Right forelimb (tissue), 1 donor: ENCODE measurements around the gene TMEM164.

Experiments
- DNase-seq: peaks from one replicate; pipeline ENCODE4 v3.0.0-alpha.2; 2018

Gene TMEM164

DNA sequence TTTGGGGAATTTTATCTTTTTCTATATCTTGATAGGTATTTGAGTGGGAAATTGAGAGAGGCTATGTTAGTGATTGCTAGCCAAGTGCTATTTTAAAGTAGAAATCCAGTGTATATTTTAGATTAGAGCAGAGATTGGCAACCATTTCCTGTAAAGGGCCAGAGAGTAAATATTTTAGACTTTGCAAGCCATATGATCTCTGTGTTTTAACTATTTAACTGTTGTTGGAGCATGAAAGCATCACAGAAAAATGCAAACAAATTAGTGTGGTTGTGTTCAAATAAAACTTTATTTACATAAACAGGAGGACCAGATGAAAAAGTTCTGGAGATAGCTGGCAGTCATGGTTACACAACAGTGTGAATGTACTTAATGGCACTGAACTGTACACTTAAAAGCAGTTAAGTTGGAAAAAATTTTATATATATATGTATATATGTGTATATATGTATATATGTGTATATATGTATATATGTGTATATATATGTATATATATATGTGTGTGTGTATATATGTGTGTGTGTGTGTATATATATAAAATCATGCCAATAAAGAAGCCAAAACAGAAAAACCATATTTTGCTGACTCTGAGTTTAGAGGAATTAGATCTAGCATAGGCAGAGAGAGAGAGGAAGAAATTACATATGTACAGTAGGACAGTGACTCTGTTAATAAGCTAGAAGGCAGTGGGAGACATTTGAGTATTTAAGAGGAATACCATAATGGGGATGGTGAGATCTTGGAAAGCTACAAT is 83.4 kb downstream of the TMEM164 start:
- DNase-seq, result no peak

DNA sequence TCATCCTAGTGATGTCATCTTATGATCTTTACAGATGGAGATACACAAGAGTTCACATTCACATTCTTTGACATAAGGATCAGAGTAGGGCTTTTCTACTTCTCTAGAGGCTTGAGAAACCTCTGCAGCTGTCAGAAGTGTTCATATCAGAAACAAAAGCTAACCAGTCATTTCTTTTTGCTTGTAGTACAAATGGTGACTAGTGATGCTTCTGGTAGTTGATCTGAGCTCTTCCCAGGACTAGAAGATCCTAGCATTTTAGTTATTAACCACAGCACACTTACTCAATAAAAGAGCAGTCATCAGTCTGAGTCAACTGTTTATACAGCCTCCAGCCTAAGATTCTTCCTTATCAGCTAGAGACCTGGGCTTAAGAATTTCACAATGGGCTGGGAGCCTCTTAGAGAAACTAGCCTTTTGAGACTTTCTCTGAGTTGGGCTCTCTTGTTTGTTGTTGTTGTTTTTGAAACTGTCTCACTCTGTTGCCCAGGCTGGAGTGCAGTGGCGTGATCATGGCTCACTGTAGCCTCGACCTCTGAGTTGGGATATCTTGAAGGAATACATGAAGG is 84.1 kb downstream of the TMEM164 start:
- no peak for DNase-seq

DNA sequence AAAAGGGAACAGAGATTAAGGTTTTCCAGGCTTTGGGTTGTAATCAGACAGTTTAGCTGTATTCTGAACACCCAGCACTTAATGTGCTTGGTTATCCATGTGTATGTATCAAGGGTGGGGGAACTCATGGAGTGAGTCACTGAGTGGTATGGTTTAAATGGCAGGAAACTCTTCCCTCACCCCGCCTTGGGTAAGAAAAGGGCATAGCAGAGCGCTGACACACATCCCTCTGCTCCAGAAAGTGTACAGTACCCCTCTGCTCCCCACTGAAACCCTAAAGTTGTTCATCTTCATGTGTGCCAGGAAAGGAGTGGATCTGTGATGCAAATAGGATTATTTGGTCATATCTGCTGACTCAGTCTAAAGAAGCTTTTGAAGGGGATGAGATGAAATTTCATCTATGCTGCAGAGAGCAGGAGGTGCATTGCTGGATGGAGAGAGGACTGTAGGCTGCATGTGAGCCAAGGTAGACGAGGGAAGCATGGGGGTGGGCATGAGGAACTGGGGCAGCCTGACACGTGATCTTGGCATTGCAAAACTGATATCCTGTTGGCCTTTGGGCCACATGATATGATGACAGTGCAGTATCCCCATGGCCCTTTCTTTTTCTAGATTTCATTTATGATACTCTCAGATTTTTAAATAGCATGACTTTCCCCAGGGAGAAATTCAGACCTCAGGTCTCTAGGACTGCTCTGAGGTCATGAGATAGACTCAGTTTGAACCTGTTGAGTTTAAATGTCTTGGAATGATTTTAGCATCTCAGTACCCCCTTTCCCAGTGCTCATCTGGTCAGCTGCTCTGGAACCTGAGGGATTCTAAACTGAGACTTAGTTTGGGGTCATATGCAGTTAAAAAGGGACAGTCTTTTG is 84.8 kb downstream of the TMEM164 start:
- no peak for DNase-seq

DNA sequence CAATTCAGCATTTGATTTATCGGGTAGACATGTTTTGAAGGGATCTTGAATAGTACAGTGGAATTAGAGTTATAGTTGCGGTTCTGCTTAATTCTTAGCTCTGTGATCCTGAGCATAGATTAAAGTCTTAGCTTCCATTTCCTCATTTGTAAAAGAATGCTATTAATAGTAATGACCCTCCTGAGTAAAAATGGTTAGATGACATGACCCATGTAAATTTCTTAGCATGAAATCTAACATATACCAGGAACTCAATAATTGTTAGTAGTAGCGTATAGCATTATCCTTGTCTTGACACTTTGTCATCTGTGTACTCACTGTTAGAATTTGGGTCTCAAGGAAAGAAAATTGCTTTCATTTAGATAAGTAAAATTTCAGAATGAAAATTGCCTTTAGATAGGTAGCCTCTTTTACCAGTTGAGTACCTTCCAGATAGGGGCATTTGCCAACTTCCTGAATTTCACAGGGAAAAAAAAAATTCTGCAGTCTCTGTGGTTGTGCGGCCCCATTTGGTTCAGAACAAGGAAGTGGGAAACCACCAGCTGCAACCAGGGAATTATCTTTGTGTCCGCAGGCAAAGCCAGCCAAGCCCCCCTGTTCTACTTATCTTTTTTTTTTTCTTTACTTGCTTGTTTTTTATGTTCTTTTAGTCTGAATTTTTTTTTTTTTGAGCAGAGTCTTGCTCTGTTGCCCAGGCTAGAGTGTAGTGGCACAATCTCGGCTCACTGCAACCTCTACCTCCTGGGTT is 86.9 kb downstream of the TMEM164 start:
- no peak for DNase-seq

DNA sequence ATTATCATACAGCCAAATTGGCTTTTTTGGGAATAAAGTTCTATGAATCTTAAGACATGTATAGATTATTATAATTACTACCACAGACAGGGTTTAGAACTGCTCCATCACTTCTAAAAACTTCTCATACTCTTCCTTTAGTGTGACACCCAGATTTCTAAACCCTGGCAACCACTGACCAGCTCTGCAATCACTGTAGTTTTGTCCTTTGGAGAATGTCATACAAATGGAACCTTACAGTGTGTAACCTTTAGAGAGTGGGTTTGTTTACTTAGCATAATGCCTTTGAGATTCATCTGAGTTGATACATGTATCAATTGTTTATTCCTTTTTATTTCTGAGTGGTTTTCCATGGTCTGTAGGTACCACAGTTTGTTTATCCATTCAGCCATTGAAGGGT is 95.0 kb downstream of the TMEM164 start:
- DNase-seq, result no peak

DNA sequence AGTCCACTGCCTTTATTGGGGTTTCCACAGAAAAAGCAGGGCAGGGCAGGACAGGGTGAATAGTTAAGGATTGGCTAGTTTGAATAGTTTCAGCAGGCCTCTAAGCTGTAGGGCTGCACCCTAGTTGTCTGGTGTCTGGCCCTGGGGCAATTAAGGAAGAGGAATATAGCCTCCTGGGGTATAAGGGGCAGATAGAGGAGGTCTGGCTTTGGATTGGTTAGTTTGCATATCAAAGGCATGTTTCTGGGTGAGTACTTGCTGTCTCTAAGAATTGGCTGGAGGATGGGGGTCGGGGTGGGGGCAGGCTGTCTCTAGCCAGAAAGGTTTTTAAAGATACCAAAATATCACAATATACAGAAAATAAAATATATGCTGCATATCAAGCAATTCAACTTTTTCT is 100.4 kb downstream of the TMEM164 start:
- no peak for DNase-seq

DNA sequence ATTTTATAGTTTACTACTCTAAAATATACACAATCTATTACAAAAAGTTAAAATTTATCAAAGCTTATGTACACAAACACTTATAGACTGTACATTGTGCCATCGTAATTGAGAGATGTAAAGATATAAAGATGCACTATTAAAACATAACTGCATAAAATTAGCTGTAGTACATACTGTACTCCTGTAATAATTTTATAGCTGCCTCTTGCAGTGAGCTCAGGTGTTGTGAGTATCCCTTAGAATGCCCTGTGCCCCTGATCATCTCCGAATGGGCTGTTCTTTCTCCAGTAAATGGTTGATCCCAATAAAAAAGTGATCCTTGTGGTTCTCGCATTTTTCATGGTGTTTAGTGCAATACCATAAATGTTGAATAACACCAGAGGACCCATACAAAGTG is 101.2 kb downstream of the TMEM164 start:
- no peak for DNase-seq

DNA sequence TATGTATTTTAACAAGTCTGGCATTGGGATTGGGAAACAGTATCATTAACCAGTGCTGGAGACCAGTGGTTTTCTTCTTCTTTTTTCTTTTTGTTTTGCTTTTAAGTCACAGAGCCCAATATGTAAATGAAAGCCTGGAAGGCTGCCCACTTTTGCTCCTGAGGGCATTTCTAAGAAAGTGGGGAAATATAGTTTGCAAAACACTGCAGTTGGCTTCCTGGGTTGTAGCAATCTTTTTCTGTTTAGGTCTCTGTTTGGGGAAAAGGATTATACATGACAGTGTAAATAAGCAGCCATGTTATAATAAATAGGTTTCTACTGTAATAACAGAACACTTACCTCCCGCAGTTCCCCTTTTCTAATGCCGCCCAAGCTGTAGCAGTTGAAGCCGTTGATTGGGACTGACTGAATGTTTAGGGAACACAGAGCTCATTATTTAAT is 105.5 kb downstream of the TMEM164 start:
- DNase-seq, result no peak

DNA sequence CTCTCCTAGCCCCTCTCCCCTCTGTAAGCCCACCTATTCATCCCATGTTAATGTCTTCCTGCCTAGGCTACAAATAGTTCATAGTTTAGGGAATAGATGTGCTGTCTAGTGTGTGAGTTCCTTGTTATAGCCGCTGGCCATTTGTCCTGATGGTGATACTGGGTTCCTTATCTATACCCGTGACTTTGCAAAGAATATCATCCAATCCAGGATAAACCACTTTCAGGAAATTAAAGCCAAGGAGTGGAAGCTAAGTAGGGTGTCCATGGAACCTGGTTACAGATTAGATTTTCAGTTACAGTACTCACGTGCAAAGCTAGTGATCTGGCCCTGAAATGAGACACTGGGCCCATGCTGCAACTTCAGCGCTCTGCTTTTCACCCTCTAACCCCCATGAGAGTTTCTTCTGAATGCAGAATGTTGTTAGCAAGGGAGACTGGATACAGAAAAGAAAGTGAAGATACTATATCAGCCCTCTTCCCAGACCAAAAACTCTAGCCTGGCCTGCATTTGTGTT is 111.4 kb downstream of the TMEM164 start:
- DNase-seq, result no peak

DNA sequence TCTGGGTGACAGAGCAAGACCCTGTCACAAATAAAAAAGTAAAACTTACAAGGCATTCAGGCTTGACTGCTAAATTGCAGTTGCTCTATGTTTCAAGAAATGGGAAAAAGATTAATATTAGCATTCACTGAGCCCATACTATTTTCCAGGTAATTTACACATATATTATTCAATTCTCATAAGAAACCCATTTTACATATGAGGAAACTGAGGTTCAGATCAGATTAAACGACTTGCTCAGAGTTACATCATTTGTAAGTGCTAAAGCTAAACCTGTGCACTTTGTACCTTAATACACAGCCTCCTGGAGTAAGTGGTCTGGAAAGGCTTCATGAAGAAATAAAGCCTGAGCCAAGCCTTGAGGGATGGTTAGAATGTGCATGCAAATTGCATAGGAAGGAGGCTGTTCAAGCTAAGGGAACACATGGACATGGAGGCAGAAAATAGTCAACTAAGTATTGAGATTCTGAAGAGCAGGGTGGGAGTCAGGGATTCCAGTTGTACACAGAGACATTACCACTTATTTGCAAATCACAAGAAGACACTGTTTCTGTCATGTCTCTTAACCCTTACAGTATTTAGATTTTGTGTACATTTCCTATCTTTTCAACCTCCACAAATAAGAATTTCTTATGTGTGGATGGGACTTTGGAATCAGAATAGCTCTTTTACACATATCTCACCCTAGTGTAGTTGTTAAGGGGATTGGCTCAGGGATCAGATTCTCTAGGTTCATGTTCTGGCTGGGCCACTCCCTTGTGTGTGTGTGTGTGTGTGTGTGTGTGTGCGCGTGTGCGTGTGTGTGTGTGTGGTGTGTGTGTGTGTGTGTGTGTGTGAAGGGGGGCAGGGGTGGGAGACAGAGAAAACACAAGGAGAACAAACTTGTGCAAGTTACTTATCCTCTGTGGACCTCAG is 113.4 kb downstream of the TMEM164 start:
- no peak for DNase-seq

DNA sequence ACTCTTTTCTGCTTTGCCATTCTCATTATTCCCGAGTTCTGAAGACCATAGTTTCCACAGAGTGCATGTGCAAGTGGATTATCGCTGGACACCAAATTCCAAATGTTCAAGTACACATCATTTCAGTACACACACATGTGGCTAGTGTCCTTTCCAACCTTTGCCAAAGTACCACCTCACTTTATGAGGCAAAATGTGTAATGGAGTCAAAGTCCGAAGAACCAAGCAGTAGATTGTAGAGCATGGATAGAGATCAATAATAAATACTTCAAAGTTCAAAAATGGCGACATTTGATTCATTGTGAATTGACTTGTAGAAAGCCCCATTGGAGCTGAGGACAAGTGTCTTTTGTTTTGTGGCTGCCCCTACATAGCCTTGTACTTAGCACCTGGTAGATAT is 115.6 kb downstream of the TMEM164 start:
- no peak for DNase-seq

DNA sequence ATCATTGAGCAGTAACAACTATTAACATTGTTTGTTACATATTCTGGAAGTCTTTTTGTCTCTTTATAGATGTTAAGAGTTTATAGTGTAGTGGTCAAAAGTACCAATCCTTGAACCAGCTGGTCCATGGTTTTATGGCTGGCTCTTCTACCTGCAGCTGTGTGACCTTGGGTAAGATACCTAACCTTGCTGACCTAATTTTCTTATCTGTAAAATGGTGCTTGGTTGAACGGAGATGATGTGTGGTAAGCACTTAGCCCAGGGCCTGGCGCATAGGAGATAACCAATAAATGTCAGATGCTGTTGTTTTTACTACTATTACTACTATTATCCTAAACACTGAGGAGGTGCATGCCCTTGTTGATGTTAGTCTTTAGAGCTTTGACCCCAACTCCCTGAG is 116.6 kb downstream of the TMEM164 start:
- DNase-seq, result no peak

DNA sequence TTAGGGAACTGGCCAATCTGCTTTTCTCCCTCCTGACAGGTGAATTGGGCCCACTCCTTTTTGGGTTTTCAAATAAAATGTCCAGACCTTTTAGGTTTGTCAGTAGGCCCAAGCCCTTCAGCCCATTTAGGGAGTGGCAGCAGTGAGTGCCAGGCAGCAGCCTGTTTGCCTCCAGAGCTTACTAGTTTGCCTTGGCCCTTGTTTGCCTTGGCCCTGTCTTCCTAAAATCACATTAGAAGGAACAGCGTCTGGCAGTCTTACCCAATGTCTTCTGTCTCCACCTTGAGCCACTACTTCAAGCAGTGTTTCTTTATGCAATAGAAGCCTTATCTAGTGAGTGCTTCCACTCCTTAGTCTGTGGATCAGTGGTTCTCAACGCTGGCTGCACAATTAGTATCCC is 117.1 kb downstream of the TMEM164 start:
- DNase-seq, result no peak

DNA sequence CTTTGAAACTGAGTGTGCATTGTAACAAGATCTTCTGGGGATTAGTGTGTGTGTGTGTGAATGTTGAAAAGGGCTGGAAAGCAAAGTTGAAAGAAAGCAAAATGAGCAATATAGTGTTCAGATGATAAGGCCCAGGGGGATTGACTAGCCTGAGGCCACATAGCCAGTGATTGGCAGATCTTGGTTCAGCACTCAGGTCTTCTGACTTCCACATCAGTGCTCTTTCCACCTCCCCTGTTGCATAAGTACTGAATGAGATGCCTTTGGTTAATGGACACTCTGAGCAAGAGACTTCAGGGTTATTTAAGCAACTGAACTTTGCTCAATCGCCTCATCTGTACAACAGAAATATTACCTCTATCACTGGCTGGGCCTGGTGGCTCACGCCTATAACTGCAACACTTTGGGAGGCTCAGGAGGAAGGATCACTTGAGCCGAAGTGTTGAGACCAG is 120.4 kb downstream of the TMEM164 start:
- DNase-seq, result no peak

DNA sequence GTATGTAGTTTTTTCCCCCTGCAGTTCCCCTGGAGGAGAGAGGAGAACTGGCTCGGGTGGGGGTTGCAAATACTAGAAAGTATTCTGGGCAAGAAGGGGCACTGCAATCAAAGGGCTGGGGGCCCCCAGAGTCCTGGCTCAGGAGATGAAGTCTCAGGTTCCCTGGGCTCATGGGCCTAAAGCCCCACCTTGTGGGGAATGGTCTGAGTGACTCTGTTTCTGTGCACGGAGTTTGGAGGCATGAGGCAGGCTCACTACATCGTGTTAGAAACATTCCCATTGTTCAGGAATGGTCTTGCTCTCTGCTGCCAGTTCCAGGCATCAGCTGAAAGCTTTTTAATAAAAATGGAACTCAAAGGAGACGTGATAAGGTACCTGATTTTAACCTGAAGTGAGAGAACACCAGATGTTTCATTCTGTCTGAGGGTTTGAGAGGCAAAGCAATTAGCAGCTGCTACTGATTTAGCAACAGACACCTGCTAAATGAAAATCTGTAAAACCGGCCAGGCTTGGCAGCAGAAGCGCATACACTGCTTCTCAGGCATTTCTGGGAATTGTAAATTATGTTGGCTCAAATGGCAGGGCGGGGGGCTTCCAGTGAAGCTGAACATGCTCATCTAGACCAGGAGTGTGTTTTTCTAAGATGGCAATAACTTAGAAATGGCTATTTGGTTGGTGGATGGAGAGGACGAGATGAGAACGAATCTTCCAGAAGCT is 122.7 kb downstream of the TMEM164 start:
- no peak for DNase-seq

DNA sequence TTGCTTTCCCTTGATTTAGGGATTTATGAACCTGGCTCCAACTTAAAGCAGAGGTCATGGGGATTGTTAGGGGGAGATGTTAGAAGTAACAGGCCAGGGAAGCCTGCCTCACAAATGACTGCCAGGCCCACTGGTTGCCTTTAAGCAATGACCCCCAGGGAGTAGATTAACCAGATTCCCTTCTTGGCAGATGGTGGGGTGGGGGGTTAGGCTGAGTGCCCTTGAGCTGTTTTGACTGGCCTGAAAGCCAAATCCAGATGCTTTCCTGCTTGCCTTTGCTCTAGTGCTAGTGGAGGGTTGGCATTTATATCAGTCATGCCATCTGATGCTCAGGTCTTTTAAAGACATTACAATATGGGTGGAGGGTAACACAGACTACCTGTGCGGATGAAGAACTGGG is 128.1 kb downstream of the TMEM164 start:
- no peak for DNase-seq

DNA sequence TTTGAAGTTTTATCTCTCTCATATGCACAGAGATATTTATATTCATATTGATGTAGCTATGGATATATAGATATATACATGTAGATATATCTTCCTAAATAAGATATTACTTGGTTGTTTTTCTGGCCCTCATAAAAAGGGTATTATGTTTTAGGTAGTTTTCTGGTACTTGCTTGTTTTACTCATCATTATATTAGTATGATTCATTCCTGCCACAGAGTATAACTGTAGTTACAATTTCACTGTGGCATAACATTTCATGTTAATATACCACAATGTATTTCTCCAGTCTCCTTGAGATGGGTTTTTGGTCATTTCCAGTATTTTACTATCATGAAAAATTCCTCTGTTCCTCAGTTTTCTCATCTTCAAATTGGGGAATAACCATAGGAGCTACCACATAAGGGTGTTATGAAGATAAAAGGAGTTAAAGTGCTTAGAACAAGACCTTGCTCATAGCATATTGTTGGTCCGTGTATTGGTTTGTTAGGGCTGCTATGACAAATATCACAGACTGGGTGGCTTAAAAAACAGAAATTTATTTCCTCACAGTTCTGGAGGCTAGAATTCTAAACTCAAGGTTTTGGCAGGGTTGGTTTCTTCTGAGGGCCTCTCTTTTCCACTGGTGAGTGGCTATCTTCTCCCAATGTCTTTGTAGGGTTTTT is 129.7 kb downstream of the TMEM164 start:
- DNase-seq, result no peak

DNA sequence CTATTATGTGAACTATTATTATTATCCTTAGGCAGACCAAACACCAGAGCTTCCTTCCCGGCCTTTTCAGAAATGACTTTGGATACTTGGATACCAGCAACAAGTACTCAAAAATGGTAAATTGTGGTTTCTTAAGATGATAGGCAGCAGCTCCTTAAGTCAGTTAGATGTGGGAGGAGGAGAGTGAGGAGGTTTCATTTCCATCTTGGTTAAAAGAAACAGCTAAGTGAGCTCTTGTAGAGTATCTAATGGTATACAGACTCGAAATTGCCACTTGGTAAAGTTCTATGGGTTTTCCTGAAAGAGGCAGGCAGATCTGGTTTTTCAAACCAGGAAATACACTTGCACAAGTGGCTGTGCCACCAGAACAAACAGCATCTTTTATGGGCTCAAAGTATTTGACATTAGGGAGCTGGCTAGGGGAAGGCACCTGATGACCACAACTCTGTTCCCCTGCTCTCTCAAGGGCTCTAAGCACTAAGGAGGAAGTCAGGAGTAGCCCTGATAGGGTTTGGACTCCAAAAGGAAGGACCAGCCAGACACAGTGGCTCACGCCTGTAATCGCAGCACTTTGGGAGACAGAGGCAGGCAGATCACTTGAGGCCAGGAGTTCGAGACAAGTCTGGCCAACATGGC is 130.9 kb downstream of the TMEM164 start:
- DNase-seq, result no peak

DNA sequence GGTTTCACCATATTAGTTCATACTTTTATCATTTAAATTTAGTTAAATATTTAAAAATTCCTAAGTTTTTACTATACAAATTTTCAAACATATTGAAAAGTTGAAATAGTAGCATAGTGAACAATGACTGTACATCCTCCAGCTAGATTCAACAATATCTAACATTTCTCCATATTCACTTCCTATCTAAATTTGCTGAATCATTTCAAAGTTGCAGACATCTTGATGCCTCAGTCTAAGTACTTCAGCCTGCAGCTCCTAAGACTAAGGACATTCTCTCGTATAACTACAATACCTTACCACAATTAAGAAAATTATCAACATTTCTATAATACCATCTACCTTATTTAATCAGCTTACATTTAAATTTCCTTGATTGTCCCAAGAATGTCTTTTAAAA is 132.7 kb downstream of the TMEM164 start:
- DNase-seq, result no peak

DNA sequence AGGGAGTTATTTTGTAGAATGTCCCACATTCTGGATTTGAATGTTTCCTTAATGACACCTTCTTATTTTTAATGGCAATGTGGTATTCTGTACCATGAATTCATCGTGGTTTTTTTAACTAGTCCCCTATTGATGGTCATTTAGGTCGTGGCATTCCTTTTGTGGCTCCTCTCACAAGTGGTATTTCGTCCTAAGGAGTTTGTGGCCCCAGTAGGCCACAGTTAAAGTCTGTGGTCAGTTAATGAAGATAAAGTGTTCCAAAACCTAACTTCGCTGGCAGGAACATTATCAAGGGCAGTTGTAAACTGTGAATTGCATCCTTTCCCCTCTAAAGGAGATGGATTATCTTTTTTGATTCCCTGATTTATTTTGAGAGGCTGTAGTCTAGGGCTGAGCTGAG is 133.2 kb downstream of the TMEM164 start:
- DNase-seq, result no peak
